NCI-H2196 treated with DMSO at 0.1 percent for 48 hours (cell line): ENCODE measurements around the gene SEC24D.

Source experiments
- DNase-seq: peaks from one replicate; lab custom pipeline; 2025; ENCODE audit not compliant: unreplicated experiment; lab: John Stamatoyannopoulos, UW

SEC24D gene

DNA sequence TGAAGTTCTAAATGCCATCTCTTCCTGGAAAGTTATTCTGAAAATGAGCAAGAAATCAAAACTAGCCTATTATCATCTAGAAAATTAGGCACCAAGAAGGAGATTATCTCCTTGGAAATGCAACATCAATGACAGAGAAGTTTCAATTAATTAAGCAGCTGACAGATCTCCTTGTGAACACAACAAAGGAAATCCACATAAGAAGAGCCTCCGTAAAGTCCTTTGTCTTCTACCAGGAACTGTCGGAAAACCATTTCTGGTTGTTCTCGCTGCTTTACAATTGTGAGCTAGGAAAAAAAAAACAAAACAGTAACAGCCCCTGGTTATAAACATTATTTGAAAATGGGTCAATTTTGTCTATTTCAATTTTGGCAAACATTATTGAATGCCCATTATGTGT, 112.6 kb downstream of the SEC24D start:
- DNase-seq, result no peak

DNA sequence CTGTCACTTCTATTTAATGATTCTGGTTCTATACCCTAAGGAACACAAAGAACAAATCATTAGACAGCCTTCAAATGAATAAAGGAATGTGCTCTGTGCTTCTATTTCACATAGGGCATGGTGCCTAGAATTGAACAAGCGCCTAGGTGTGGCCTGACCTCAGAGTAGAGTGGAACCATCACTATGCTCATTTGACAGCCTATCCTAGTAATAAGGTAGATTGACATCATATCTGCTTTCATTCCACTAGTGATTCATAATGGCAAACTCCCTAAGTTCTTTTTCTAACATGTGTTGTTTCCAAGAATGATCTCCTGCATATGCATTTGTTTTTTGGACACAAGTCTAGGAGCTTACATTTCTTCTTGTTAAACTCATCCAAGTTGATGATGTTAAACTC, 114.2 kb downstream of the SEC24D start:
- DNase-seq, result no peak

GRCh38 chr4:118718511-118719170, 117.3 kb downstream of the SEC24D start:
- no peak for DNase-seq

DNA sequence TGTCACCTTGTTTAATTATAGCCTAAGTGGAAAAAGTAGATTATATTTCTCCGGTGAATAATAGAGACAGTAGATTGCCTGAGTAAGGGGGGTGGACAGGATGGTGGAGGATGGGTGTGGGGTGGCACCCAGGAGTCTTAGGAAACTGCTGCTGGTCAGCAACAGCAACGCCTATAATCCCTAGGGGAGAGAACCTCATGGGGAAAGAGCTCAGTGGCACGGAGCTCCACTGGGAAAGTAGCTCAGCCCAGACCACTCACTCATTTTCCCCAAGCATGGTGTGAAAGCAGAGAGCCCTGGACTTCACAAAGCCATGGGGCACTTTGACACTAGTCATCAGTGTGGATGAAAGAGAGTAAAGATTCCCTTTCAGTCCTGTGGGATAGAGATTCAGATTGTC, 119.6 kb downstream of the SEC24D start:
- DNase-seq, result no peak

DNA sequence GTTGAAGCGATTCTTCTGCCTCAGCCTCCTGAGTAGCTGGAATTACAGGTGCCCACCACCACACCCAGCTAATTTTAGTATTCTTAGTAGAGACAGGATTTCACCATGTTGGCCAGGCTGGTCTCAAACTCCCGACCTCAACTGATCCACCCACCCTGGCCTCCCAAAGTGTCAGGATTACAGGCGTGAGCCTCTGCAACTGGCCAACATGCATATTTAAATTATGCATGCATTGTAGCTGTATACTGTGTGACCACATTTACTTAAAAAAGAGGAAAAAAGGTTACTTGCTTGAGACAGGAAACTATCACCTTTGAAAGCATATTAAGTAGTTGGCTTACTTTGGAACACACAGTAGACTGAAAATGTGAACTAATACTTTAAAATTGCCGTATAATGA, 121.2 kb downstream of the SEC24D start:
- no peak for DNase-seq

GRCh38 chr4:118712872-118713271, 123.1 kb downstream of the SEC24D start:
- no peak for DNase-seq

GRCh38 chr4:118711052-118711451, 124.9 kb downstream of the SEC24D start:
- DNase-seq, result no peak

DNA sequence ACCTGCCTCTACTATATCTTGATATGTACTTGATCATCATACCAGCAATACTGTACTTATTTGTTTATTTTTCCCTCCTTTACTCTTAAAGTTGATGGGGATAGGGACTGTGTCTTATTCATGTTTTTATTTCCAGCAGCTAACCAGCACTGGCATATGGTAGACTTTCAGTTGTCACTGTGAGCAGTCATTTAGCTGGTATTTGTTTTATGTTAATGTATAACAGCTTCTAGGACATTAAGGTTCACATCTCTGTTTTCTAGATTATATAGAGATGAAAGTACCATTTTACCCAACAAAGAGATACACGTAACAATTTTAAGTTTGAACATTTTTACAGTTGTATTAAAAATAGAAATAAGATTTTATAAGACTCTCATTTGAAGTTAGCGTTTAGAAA, 132.8 kb downstream of the SEC24D start:
- no peak for DNase-seq

GRCh38 chr4:118684873-118685811, 150.8 kb downstream of the SEC24D start, which contains the start of gene METTL14:
TSS of gene METTL14 (plus strand) at chr4:118685392. CDS start at chr4:118685535, 143 bp downstream.
- DNase-seq, result peak; percentile 59

DNA sequence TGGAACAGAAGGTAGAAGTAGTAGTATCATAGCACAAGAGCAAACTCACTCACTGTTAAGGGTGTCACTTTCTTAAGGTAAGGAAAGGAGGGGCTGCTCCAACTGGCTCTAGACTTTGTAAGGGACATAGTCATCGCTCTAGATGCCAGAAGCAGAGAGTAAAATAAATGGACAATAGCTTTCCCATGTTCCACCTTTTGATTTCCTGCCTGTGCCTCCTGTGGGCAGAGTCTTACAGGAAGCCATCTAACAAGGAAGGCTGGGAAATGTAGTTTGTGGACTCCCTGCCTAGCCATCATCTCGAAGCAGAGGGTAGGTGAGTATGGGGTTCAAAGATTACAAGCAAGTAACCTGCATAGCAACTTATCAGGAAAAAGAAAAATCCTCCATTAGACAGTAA, 152.4 kb downstream of the SEC24D start:
- DNase-seq, result no peak

GRCh38 chr4:118682928-118683327, 153.0 kb downstream of the SEC24D start:
- DNase-seq, result no peak

GRCh38 chr4:118680808-118681207, 155.1 kb downstream of the SEC24D start:
- DNase-seq, result no peak

- DNase-seq, result no peak
These were observed 159.8 kb downstream of the SEC24D start for GRCh38 chr4:118676128-118676527.
